ENCODE data around the gene PDE4B. TPM values are rescaled to one million over a fixed set of nuclear protein-coding genes. Genes with fewer than 3 reads are reported as not detected.
"Not testable (repeated sequence)": the region's sequence is repeated elsewhere in the genome, so short reads cannot be mapped to it uniquely, and the experiment has no call there.

PDE4B gene
- total RNA-seq, 1 experiment from 2014 or later = 1.4 TPM

DNA sequence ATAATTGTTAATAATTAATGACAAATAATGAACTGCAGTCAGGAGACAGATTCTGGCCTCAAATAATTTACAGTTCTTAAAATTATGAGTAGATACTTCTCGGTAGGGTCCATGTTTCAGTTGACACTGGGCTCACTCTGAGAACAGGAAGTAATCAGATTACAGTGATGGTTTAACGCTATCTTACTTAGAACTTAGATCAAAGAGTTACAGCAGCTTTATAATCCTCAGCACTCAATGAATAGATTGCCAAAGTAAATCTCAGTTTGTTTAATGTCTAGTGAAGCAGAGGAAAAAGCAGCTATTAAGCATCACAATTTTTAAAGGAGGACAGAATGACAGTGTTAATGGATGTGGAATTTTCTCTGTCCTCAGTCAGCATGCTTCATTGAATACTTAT is 79.6 kb downstream of the PDE4B start:
- intact Hi-C loops (cut with micrococcal nuclease) = no loop called here
- no peaks in the 10 kb centered on the region for H3K79me2 ChIP-seq (ENCODE audit: low read length)
- H3K4me3 ChIP-seq (ENCODE audit: low read length) = no peak overlapping the region
- no peaks in the 10 kb centered on the region for H3K4me1 ChIP-seq (ENCODE audit: insufficient read depth, low read length)
- ATAC-seq (no peak), DNase-seq (no peak)
- TF ChIP-seq, protein P1, sequence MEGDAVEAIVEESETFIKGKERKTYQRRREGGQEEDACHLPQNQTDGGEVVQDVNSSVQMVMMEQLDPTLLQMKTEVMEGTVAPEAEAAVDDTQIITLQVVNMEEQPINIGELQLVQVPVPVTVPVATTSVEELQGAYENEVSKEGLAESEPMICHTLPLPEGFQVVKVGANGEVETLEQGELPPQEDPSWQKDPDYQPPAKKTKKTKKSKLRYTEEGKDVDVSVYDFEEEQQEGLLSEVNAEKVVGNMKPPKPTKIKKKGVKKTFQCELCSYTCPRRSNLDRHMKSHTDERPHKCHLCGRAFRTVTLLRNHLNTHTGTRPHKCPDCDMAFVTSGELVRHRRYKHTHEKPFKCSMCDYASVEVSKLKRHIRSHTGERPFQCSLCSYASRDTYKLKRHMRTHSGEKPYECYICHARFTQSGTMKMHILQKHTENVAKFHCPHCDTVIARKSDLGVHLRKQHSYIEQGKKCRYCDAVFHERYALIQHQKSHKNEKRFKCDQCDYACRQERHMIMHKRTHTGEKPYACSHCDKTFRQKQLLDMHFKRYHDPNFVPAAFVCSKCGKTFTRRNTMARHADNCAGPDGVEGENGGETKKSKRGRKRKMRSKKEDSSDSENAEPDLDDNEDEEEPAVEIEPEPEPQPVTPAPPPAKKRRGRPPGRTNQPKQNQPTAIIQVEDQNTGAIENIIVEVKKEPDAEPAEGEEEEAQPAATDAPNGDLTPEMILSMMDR (conservative IDR thresholded peaks at IDR 0.05; ENCODE audit: low read depth, low read length) = no peak
- TF ChIP-seq EZH2phosphoT487 (IDR thresholded peaks at IDR 0.05; ENCODE audit: borderline replicate concordance, low read length) (no peak), EZH2 (IDR thresholded peaks at IDR 0.05; ENCODE audit: low read length, unreplicated experiment) (no peak)
- H4K20me1 ChIP-seq (ENCODE audit: low read length) = no peaks in the 10 kb centered on the region
- peaks cover 43% of the 10 kb centered on the region; the same call in 1 of the 2 replicates for H3K27me3 ChIP-seq (ENCODE audit: low read length)
- no peak overlapping the region for H3K9ac ChIP-seq (ENCODE audit: low read length)
- no peaks in the 10 kb centered on the region for H3K9me2 ChIP-seq (replicated peaks; ENCODE audit: low read length)
- no peak overlapping the region for H3K4me2 ChIP-seq (ENCODE audit: low read length)
- ChIA-PET CTCF (no interaction called here), POLR2A (ENCODE audit: unreplicated experiment) (no interaction called here)
- H3K9me3 ChIP-seq (ENCODE audit: low read length) = no peaks in the 10 kb centered on the region
- H3F3A ChIP-seq (ENCODE audit: low read length, unreplicated experiment) = no peaks in the 10 kb centered on the region
- no peaks in the 10 kb centered on the region for H3K36me3 ChIP-seq (ENCODE audit: low read depth, low read length)
- H2AFZ ChIP-seq (ENCODE audit: low read length) = no peak overlapping the region
- no TSS peak for BruUV-seq (replicated peaks)
- no peak overlapping the region for H3K27ac ChIP-seq (ENCODE audit: low read length)

DNA sequence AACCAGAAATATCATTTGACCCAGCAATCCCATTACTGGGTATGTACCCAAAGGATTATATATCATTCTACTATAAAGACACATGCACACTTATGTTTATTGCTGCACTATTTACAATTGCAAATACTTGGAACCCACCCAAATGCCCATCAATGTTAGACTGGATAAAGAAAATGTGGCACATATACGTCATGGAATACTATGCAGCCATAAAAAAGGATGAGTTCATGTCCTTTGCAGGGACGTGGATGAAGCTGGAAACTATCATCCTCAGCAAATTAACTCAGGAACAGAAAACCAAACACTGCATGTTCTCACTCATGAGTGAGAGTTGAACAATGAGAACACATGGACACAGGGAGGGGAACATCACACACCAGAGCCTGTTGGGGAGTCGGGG is 85.6 kb downstream of the PDE4B start:
- H3K9me3 ChIP-seq (ENCODE audit: low read length); H3F3A ChIP-seq (ENCODE audit: low read length, unreplicated experiment); H3K4me1 ChIP-seq (ENCODE audit: insufficient read depth, low read length); H3K27ac ChIP-seq (ENCODE audit: low read length); H4K20me1 ChIP-seq (ENCODE audit: low read length); ATAC-seq; DNase-seq; intact Hi-C loops (cut with micrococcal nuclease); CTCF ChIA-PET; H3K9ac ChIP-seq (ENCODE audit: low read length); H3K9me2 ChIP-seq (replicated peaks; ENCODE audit: low read length); BruUV-seq (replicated peaks); H3K4me3 ChIP-seq (ENCODE audit: low read length); H3K4me2 ChIP-seq (ENCODE audit: low read length); H3K27me3 ChIP-seq (ENCODE audit: low read length); H3K36me3 ChIP-seq (ENCODE audit: low read depth, low read length); H3K79me2 ChIP-seq (ENCODE audit: low read length); H2AFZ ChIP-seq (ENCODE audit: low read length); POLR2A ChIA-PET (ENCODE audit: unreplicated experiment): not testable (repeated sequence)

DNA sequence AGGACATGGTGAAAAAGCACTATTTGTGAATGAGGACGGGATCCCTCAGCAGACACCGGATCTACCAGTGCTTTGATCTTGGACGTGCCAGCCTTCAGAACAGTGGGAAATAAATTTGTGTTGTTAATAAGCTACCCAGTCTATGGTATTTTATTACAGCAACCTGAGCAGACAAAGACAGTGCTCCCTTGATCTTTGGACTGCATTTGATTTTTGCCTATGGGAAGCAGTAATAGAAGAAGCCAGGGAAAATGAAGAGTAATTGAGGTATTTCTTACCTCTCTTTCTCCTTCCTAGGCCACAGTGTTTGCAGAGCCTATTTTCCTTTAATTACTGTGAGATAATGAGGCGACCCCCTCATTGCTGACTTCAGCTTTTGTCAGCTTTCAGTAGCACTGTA is 87.9 kb downstream of the PDE4B start:
- H3K36me3 ChIP-seq (ENCODE audit: low read depth, low read length) = no peaks in the 10 kb centered on the region
- ChIA-PET CTCF (no interaction called here), POLR2A (ENCODE audit: unreplicated experiment) (no interaction called here)
- no peak overlapping the region for H2AFZ ChIP-seq (ENCODE audit: low read length)
- DNase-seq (no peak), ATAC-seq (no peak)
- H3K9ac ChIP-seq (ENCODE audit: low read length) = no peak overlapping the region
- H3K4me2 ChIP-seq (ENCODE audit: low read length) = no peak overlapping the region
- H3K4me3 ChIP-seq (ENCODE audit: low read length) = no peak overlapping the region
- H3K9me3 ChIP-seq (ENCODE audit: low read length) = no peaks in the 10 kb centered on the region
- H3K4me1 ChIP-seq (ENCODE audit: insufficient read depth, low read length) = no peaks in the 10 kb centered on the region
- intact Hi-C loops (cut with micrococcal nuclease) = no loop called here
- no peaks in the 10 kb centered on the region for H3K27me3 ChIP-seq (ENCODE audit: low read length)
- no TSS peak for BruUV-seq (replicated peaks)
- no peaks in the 10 kb centered on the region for H3K9me2 ChIP-seq (replicated peaks; ENCODE audit: low read length)
- no peaks in the 10 kb centered on the region for H3K79me2 ChIP-seq (ENCODE audit: low read length)
- no peaks in the 10 kb centered on the region for H3F3A ChIP-seq (ENCODE audit: low read length, unreplicated experiment)
- TF ChIP-seq EZH2phosphoT487 (IDR thresholded peaks at IDR 0.05; ENCODE audit: borderline replicate concordance, low read length) = no peak
- TF ChIP-seq EZH2 (IDR thresholded peaks at IDR 0.05; ENCODE audit: low read length, unreplicated experiment) = no peak
- TF ChIP-seq, protein P1 (conservative IDR thresholded peaks at IDR 0.05; ENCODE audit: low read depth, low read length) = no peak
- H3K27ac ChIP-seq (ENCODE audit: low read length) = no peak overlapping the region
- H4K20me1 ChIP-seq (ENCODE audit: low read length) = no peaks in the 10 kb centered on the region

All from PC-3 (cell line).